IPS-NIHi11 (cell line): ENCODE measurements around the gene DDIT4L.
"Not testable (repeated sequence)": the region's sequence is repeated elsewhere in the genome, so short reads cannot be mapped to it uniquely, and the experiment has no call there.

Experiments used
- DNase-seq: peaks from one replicate; pipeline ENCODE4 v3.0.0; 2012; ENCODE audit warnings: mixed read lengths, low spot score

Gene DDIT4L, protein sequence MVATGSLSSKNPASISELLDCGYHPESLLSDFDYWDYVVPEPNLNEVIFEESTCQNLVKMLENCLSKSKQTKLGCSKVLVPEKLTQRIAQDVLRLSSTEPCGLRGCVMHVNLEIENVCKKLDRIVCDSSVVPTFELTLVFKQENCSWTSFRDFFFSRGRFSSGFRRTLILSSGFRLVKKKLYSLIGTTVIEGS

GRCh38 chr4:100189820-100190642, at the start of gene DDIT4L:
DDIT4L (minus strand) TSS chr4:100190468; CDS start chr4:100189983, 485 bp downstream.
- DNase-seq = peak; percentile 82

DNA sequence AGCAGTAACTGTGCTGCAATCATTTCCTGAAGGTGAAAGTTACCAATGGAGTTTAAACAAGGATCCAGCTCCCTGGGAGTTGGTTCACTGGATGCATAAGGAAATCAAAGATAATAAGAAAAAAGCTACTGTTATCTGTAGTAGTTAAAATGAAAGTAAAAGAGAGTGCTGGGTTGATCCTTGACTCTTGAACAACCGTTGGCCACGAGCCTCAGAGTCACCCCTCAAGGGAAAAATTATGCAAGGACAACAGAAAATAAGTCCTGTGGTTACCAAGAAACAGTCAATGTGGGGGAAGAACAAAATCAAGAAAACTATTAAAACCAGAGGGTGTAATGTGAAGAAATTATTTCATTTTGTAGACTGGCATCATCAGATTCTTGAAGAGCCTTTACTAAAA, 49.7 kb upstream of the DDIT4L start:
- no peak for DNase-seq

- DNase-seq = no peak
Measured at GRCh38 chr4:100224721-100225120, 34.5 kb upstream of the DDIT4L start.

DNA sequence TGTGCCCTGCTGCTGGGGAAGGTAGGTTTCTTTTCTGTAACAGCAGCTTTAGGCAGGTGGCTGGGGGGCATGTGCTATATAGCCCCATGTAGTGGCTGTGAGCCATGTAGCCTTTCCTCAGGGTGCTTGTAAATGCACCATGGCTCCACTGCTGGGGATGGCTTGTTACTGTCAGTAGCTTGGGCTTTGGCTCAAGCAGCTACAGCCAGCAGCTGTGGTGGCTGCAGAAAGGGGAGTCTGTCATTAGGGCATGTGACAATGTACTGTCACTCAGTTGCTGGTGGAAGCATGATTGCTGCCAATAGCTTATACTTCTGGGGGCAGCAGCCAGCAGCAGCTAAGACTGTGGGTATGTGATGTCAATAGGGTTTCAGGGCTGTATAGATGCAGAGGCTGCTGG, 33.9 kb upstream of the DDIT4L start:
- no peak for DNase-seq

DNA sequence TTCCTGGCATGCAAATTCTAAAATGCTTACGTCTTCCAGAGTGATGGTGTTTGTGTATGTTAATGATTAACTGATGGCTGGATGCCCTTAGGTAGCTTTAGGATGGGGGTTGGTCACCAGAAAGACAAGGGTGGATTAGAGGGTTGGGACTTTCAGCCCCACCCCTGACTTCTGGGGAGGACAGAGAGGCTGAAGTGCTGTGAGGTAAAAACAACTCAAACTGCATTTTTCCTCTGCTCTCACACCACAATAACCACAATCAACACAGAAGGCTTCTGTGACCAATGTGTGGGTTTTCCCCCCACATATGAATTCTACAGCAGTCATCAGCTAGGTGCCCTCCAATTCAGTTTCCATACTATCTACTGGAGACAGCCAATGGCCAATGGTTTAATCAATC, 18.7 kb upstream of the DDIT4L start:
- DNase-seq = no peak

DNA sequence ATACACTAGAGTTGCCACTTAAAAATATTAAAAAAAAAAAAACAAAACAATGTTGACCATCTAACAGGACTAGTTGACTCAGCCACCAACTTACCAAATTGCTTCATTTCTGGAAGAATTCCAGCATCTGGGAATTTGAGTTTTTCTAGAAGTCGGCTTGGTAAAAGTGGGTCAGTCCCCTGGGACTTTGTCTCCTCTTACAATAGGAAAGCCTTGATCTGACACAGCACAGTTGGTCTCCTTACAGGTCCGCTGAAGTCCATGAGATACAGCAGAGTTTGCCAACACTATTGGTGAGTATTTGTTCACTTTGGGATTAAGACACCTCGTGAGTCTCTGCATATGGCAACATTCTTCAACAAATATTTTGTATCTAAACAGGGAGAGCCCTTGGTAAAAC, 18.2 kb upstream of the DDIT4L start:
- DNase-seq = no peak

- no peak for DNase-seq
Measured at GRCh38 chr4:100206850-100207249, 16.6 kb upstream of the DDIT4L start.

DNA sequence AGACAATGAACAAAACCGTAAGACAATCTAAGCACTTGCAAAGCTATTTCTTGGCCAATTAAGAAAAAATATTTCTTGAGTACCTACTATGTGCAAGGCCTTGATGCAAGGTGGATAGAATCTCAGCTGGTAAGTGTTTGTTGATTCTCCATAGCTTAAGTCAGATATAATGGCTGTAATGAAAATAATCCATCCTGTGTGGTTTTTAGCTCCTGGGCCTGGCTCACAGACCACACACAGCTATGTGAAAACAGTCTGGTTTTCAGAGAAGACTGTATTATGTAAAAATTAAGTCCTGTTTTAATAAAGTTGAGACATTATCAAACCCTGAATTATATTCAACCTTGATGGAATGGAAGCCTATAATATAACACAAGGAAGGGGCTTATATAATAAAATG, 7.8 kb upstream of the DDIT4L start:
- DNase-seq = no peak

GRCh38 chr4:100196388-100197071, 6.3 kb upstream of the DDIT4L start:
- DNase-seq = not testable (repeated sequence)

DNA sequence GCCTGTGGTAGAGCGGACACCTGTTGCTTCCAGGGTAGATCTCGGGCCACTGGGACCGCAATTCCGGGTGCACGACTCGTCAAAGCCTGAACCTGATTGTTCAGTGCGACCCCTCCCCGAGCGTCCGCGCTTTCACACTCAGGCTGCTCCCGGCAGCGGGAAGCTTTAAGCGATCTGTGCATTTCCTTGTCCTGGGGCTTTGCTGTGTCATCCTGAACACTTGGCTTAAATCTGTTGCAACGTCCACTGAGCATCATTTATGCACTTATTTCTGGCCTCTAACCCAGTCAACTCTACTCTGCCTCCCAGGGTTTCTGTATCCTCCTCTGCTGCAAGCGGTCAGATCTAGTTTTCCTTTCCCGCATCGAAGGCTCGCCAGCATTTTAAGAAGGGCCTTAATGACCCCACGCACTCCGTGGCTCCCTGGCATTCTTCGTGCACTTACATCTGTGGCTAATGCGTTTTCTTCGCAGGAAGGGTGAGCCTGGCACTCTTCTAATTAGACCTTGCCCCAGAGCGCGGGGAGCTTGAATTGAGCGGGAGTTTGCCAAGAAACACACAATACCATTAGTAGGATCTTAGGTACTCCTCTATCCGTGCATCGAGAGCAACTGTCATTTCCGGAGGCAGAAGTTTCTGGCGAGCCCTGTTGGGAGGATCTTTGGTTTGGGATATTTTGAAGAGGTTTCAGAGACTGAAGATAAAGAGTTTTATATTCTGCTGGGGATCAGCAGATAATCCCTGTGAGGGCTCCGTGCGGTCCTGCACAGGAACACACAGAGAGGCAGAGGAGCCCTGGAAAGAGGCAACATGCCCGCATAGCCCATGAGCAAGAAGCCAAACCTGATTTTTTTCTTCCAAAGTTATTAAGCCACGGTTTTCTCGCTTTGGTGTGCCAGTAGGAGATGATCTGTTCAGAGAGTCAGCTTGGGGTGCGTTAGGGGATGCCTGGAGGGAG, 654 bp upstream of the DDIT4L start:
- DNase-seq = no peak

GRCh38 chr4:100188829-100189228, 1.4 kb downstream of the DDIT4L start:
- DNase-seq = no peak

DNA sequence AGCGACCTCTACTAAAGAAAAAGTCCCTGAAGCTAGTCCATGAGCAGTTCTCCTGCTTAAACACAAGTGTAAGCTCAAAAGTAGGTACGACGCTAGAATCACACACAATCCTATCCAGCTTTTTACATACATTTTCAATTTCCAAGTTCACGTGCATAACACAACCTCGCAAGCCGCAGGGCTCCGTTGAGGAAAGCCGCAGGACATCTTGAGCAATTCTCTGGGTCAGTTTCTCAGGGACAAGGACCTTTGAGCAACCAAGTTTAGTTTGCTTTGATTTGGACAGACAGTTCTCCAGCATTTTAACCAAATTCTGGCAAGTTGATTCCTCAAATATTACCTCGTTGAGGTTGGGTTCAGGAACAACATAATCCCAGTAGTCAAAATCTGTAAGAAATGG, 2.5 kb downstream of the DDIT4L start:
- DNase-seq = no peak

DNA sequence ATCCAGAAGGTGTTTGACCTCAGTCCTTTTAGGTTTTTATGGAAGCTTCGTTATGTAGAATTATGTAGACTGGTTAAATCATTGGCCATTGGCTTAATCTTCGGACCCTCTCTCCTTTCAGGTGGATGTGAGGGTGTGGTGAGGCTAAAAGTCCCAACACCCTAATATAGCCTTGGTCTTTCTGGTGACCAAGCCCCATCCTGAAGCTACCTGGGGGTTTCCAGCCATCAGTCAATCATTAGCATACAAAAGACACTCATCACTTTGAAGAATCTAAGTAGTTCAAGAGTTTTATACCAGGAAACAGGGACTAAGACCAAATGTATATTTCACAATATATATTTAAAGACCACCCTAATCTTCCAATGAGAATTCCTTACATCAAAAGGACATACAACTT, 5.5 kb downstream of the DDIT4L start:
- DNase-seq = no peak

- no peak for DNase-seq
Measured at GRCh38 chr4:100177855-100178254, 12.4 kb downstream of the DDIT4L start.

DNA sequence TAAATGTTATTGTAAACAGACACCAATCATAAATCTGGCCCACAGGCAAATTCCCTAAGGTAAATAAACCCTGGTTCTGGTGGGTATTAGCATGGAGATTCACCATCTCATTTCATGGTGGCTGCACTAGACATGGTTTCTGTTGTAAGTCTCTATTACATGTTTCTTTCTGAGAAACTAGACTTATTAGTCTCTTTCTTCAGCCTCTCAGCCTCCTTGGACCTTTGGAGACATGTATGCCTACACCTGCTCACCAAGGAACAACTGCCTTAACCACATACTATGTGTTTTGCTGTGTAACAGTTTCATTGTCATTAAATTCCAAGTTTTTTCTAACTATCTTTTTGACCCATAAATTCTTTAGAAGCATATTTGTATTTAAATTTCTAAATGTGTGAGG, 13.1 kb downstream of the DDIT4L start:
- no peak for DNase-seq

GRCh38 chr4:100175858-100176257, 14.4 kb downstream of the DDIT4L start:
- no peak for DNase-seq

DNA sequence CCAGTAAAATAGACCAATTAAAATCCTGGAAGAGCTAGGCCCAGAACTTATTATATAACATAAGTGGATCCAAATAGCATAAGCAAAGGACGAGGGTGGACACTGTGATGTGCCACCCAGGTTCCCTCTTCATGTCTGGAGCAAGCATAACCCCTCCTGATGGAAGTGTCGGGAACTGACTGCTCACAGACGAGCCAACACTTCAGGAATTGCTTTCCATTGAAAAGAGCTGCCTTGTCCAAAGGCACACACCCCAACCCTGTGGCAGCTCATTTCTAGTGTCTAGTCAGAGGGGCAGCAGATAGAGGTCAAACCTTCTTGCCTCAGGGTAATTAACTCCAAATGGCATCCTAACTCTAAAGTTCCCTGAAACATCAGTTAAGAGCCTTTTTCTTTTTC, 15.3 kb downstream of the DDIT4L start:
- DNase-seq = peak; percentile 12

GRCh38 chr4:100170986-100171385, 19.3 kb downstream of the DDIT4L start:
- DNase-seq = no peak

- no peak for DNase-seq
Measured at GRCh38 chr4:100169491-100170485, 20.5 kb downstream of the DDIT4L start.

GRCh38 chr4:100168521-100168920, 21.7 kb downstream of the DDIT4L start:
- DNase-seq = no peak
